GM12878 (cell line): Measurements from ENCODE around the gene KRT73. TPM values are rescaled to one million over a fixed set of nuclear protein-coding genes. Genes with fewer than 3 reads are reported as not detected.

Source experiments
- ATAC-seq: fragments of 200-7000 bp; cut with Tn5 transposase; 3 replicates; pipeline ENCODE4 v1.9.1; 2020; ENCODE audit warnings: mild to moderate bottlenecking, moderate library complexity
- BruUV-seq: library from RNA; stranded (reverse); fragments of 400-500 nt; replicated peaks from 2 replicates; lab custom pipeline; 2021; lab: Mats Ljungman, UMichigan
- CTCF ChIA-PET: fragments of 300-600 bp; sonication (Branson Sonifier 250); formaldehyde crosslinking; extraction: SDS; loops from one replicate; lab custom pipeline; 2021; ENCODE audit warnings: inconsistent platforms; lab: Yijun Ruan, JAX
- POLR2A ChIA-PET: fragments of 350-600 bp; formaldehyde crosslinking; extraction: SDS; loops from one replicate; lab custom pipeline; 2021; ENCODE audit warnings: inconsistent platforms; lab: Charles Lee
- RAD21 ChIA-PET: fragments of 300-600 bp; sonication (Branson Sonifier 250); formaldehyde crosslinking; loops from one replicate; lab custom pipeline; 2023; ENCODE audit warnings: antibody characterized with exemption; ENCODE audit not compliant: unreplicated experiment; lab: Charles Lee
- SMC1A ChIA-PET: fragments of 300-600 bp; sonication (Branson Sonifier 250); formaldehyde crosslinking; loops from one replicate; lab custom pipeline; 2023; ENCODE audit not compliant: unreplicated experiment, uncharacterized antibody; lab: Charles Lee
- DNase-seq: peaks from one replicate; pipeline ENCODE4 v3.0.0-alpha.2; 2011; ENCODE audit warnings: low read depth, low spot score
- FAIRE-seq: peaks from 3 replicates; lab custom pipeline; 2011; peaks lifted over from hg19 to GRCh38; lab: Jason Lieb, UNC
- H2AFZ ChIP-seq: 2 replicates; pipeline ENCODE4 v1.6.0; 2011; ENCODE audit warnings: low read depth, low read length, control low read depth; ENCODE audit not compliant: control insufficient read depth
- H3K27ac ChIP-seq: 2 replicates; pipeline ENCODE4 v1.5.1; 2011; ENCODE audit warnings: control low read depth; ENCODE audit not compliant: control insufficient read depth, insufficient read depth
- H3K27me3 ChIP-seq, 2 experiments: replicated peaks in 1 of 2; 2 replicates each; pipeline versions ENCODE4 v1.6.0 to v1.6.1; 2011; ENCODE audit warnings: low read length in 1 of 2; ENCODE audit not compliant: control insufficient read depth in 2 of 2, insufficient read depth in 2 of 2
- H3K36me3 ChIP-seq, 2 experiments: 2 replicates each; pipeline ENCODE4 v1.5.1; 2011; ENCODE audit warnings: low read length in 1 of 2; ENCODE audit not compliant: control insufficient read depth in 2 of 2, insufficient read depth in 2 of 2
- H3K4me1 ChIP-seq: 2 replicates; pipeline ENCODE4 v1.6.1; 2011; ENCODE audit warnings: mild to moderate bottlenecking, low read length, moderate library complexity, mixed read lengths; ENCODE audit not compliant: control insufficient read depth, insufficient read depth
- H3K4me2 ChIP-seq: 2 replicates; pipeline ENCODE4 v1.6.0; 2011; ENCODE audit warnings: control low read depth; ENCODE audit not compliant: control insufficient read depth, insufficient read depth
- H3K4me3 ChIP-seq: fragments of 200-600 bp; sonication (generic); 2 replicates; pipeline ENCODE4 v1.5.1; 2016
- H3K79me2 ChIP-seq: 2 replicates; pipeline ENCODE4 v1.6.0; 2011; ENCODE audit warnings: low read length; ENCODE audit not compliant: control insufficient read depth, insufficient read depth
- H3K9ac ChIP-seq: 2 replicates; pipeline ENCODE4 v1.8.0; 2011; ENCODE audit warnings: low read length, control low read depth, mixed read lengths; ENCODE audit not compliant: control insufficient read depth, insufficient read depth
- H3K9me3 ChIP-seq: replicated peaks from 3 replicates; pipeline ENCODE4 v1.5.1; 2011; ENCODE audit warnings: mild to moderate bottlenecking, low read length; ENCODE audit not compliant: control insufficient read depth, insufficient read depth
- H4K20me1 ChIP-seq: 2 replicates; pipeline ENCODE4 v1.6.0; 2011; ENCODE audit not compliant: control insufficient read depth, insufficient read depth
- ATF3 ChIP-seq: IDR thresholded peaks from 2 replicates; pipeline ENCODE4 v1.6.1; 2011; ENCODE audit warnings: low read depth, mild to moderate bottlenecking, low read length, moderate library complexity, borderline replicate concordance; ENCODE audit errors: extremely low read depth
- CEBPB ChIP-seq, 2 experiments: fragments of 150-350 bp in 1 of 2; IDR thresholded peaks; 2 replicates each; pipeline ENCODE4 v1.6.1; 2012 to 2014; ENCODE audit warnings: low read depth in 2 of 2, low read length in 2 of 2, borderline replicate concordance in 1 of 2, inconsistent platforms in 1 of 2
- EZH2 ChIP-seq: IDR thresholded peaks from 2 replicates; pipeline ENCODE4 v1.6.1; 2012; ENCODE audit warnings: low read depth, mild to moderate bottlenecking, control low read depth, inconsistent platforms, low read length, borderline replicate concordance; ENCODE audit not compliant: control insufficient read depth
- HDAC6 ChIP-seq: fragments of 200-600 bp; sonication (generic); IDR thresholded peaks from one replicate; pipeline ENCODE4 v1.8.0; 2017; ENCODE audit warnings: antibody characterized with exemption; ENCODE audit not compliant: unreplicated experiment
- KDM1A ChIP-seq: fragments of 200-600 bp; sonication (generic); IDR thresholded peaks from 2 replicates; pipeline ENCODE4 v1.6.1; 2016; ENCODE audit warnings: borderline replicate concordance
- LARP7 ChIP-seq: fragments of 450-650 bp; IDR thresholded peaks from 2 replicates; pipeline ENCODE4 v1.6.1; 2017; ENCODE audit warnings: mild to moderate bottlenecking
- MEF2A ChIP-seq: IDR thresholded peaks from 2 replicates; pipeline ENCODE4 v1.6.1; 2011; ENCODE audit warnings: low read depth, mild to moderate bottlenecking, low read length, moderate library complexity; ENCODE audit not compliant: insufficient read depth
- USF1 ChIP-seq: IDR thresholded peaks from 2 replicates; pipeline ENCODE4 v1.6.1; 2011; ENCODE audit warnings: borderline replicate concordance, low read depth, mild to moderate bottlenecking, moderate library complexity, mixed read lengths, low read length; ENCODE audit not compliant: insufficient read depth; ENCODE audit errors: extremely low read length
- ZBED1 ChIP-seq: IDR thresholded peaks from 2 replicates; pipeline ENCODE4 v1.6.1; 2016; ENCODE audit warnings: borderline replicate concordance
- ZBTB40 ChIP-seq: fragments of 450-650 bp; IDR thresholded peaks from 2 replicates; pipeline ENCODE4 v1.6.1; 2016; ENCODE audit warnings: mild to moderate bottlenecking, moderate library complexity, borderline replicate concordance
- WGBS: methylation state at CpG from one replicate; pipeline ENCODE4 v1.1.6; 2016; ENCODE audit warnings: low lambda C conversion rate; ENCODE audit not compliant: insufficient replicate concordance, insufficient coverage; ENCODE audit errors: missing lambda C conversion rate; 5-methylcytosine and 5-hydroxymethylcytosine counted together
- in situ Hi-C: fragments of 300-500 bp; cut with MboI; formaldehyde crosslinking; loops from 9 replicates; pipeline ENCODE4 v1.14.3; 2018; ENCODE audit warnings: mixed read lengths
- intact Hi-C: fragments of 100-400 bp; cut with micrococcal nuclease; formaldehyde crosslinking; loops from one replicate; pipeline ENCODE4 v1.14.2; 2022; ENCODE audit not compliant: unreplicated experiment
- polyA plus RNA-seq, 11 experiments: library from polyadenylated mRNA; depleted of rRNA in 4 of 11; unstranded in 6 of 11; stranded (reverse) in 5 of 11; fragments of >200 nt; fragmentation: Nextera tagmentation in 4 of 11; fragmentation: Illumina TruSeq in 1 of 11; extraction: Ambion mirVana in 4 of 11; extraction: Trizol in 1 of 11; gene quantifications; 1 replicate in 1 of 11; 2 replicates in 10 of 11; pipeline versions ENCODE4 v1.2.1 to v1.2.3, GENCODE V29; 2011 to 2016; ENCODE audit warnings: inconsistent platforms in 2 of 11, missing spikeins in 2 of 11, low read depth in 1 of 11
- total RNA-seq, 4 experiments: library from RNA; depleted of rRNA in 3 of 4; stranded (reverse); fragments of >200 nt in 3 of 4; fragmentation: Illumina TruSeq in 1 of 4; extraction: Trizol in 1 of 4; gene quantifications; 2 replicates each; pipeline versions ENCODE4 v1.2.1 to v1.2.3, GENCODE V29; 2013 to 2021

Gene KRT73
- total and polyA plus RNA-seq, 10 of the 15 experiments (the other 5 are each of a cell fraction or from before 2014, with no cell fraction given), result not detected

- H3K4me1 ChIP-seq, result no peaks in the 10 kb centered on the region
- WGBS, result 32% methylated on average over 10 of the region's 10 CpGs
- no peaks in the 10 kb centered on the region for H3K36me3 ChIP-seq
- H4K20me1 ChIP-seq, result no peaks in the 10 kb centered on the region
- RAD21 ChIA-PET, result no interaction called here
- H3K4me3 ChIP-seq, result no peak overlapping the region
- no peaks in the 10 kb centered on the region for H3K79me2 ChIP-seq
- intact Hi-C loops, result no loop called here
- in situ Hi-C loops, result no loop called here
- BruUV-seq, result no TSS peak
- TF ChIP-seq ZBTB40 (no peak), ZBED1 (no peak), MEF2A (no peak), LARP7 (no peak), EZH2 (no peak), USF1 (no peak), HDAC6 (no peak), KDM1A (no peak), CEBPB (IDR thresholded peaks at IDR 0.05; ENCODE audit: borderline replicate concordance in 1 of 2, low read depth in 2 of 2, low read length in 2 of 2) (no peak), ATF3 (no peak)
- TF ChIP-seq, all 136 proteins: peak for 0
- peaks cover 0 to 3% of the 10 kb centered on the region in 2 experiments; a peak in 3 of 4 replicates for H3K27me3 ChIP-seq
- FAIRE-seq (no peak), DNase-seq (no peak), ATAC-seq (no peak)
- H3K27ac ChIP-seq, result no peak overlapping the region
- no peak overlapping the region for H2AFZ ChIP-seq
- POLR2A ChIA-PET, result interaction anchor here (0.6 kb wide), 1 partner anchor 80 kb away, joined by 6 read pairs; no protein-coding TSS in a partner anchor
- H3K4me2 ChIP-seq, result no peak overlapping the region
- CTCF ChIA-PET, result no interaction called here
- H3K9ac ChIP-seq, result no peak overlapping the region
- no peaks in the 10 kb centered on the region for H3K9me3 ChIP-seq
- SMC1A ChIA-PET, result interaction anchor here (0.6 kb wide), 1 partner anchor 269 kb away, joined by 3 read pairs; no protein-coding TSS in a partner anchor
Measured at GRCh38 chr12:52616680-52617402, 1.5 kb downstream of the KRT73 start.
